H1 (cell line): ENCODE measurements around the gene PDXDC1. TPM values are rescaled to one million over a fixed set of nuclear protein-coding genes. Genes with fewer than 3 reads are reported as not detected.

Source experiments
- CTCF ChIA-PET: fragments of 300-600 bp; sonication (Branson Sonifier 250); formaldehyde crosslinking; loops from one replicate; lab custom pipeline; 2021; ENCODE audit not compliant: partially characterized antibody; lab: Charles Lee
- POLR2A ChIA-PET: fragments of 300-600 bp; sonication (Branson Sonifier 250); formaldehyde crosslinking; loops from one replicate; lab custom pipeline; 2021; ENCODE audit warnings: inconsistent platforms; ENCODE audit not compliant: partially characterized antibody; lab: Charles Lee
- DNase-seq, 2 experiments: peaks; one replicate each; pipeline versions ENCODE4 v3.0.0 to v3.0.0-alpha.2; 2010 to 2022; ENCODE audit warnings: low spot score in 2 of 2, low read depth in 1 of 2, mixed read lengths in 1 of 2
- FAIRE-seq: peaks from 2 replicates; lab custom pipeline; 2011; peaks lifted over from hg19 to GRCh38; lab: Jason Lieb, UNC
- H2AFZ ChIP-seq: 2 replicates; pipeline ENCODE4 v1.8.1; 2012; ENCODE audit warnings: low read length, inconsistent platforms
- H2AK5ac ChIP-seq: 2 replicates; pipeline ENCODE4 v1.6.1; 2013; ENCODE audit warnings: low read depth, low read length
- H2BK120ac ChIP-seq: replicated peaks from 2 replicates; pipeline ENCODE3; 2013; ENCODE audit warnings: low read depth, low read length, inconsistent platforms
- H2BK12ac ChIP-seq: 2 replicates; pipeline ENCODE4 v1.6.1; 2013; ENCODE audit warnings: low read depth, low read length
- H2BK15ac ChIP-seq: 2 replicates; pipeline ENCODE4 v1.6.1; 2013; ENCODE audit warnings: low read length
- H2BK20ac ChIP-seq: 2 replicates; pipeline ENCODE4 v1.6.1; 2013; ENCODE audit warnings: low read length
- H2BK5ac ChIP-seq: 2 replicates; pipeline ENCODE4 v1.6.1; 2013; ENCODE audit warnings: low read depth, low read length
- H3K14ac ChIP-seq: 2 replicates; pipeline ENCODE4 v1.6.1; 2013; ENCODE audit warnings: inconsistent platforms; ENCODE audit not compliant: insufficient read length
- H3K18ac ChIP-seq: 2 replicates; pipeline ENCODE4 v1.6.1; 2013; ENCODE audit warnings: low read length; ENCODE audit errors: extremely low read depth
- H3K23ac ChIP-seq: 2 replicates; pipeline ENCODE4 v1.6.1; 2013; ENCODE audit warnings: inconsistent platforms; ENCODE audit not compliant: insufficient read length
- H3K23me2 ChIP-seq: 2 replicates; pipeline ENCODE4 v1.6.1; 2013; ENCODE audit warnings: low read depth, low read length
- H3K27ac ChIP-seq: 2 replicates; pipeline ENCODE4 v1.6.1; 2011; ENCODE audit warnings: low read depth, low read length, inconsistent platforms
- H3K27me3 ChIP-seq, 4 experiments: replicated peaks in 1 of 4; 1 replicate in 1 of 4; 2 replicates in 3 of 4; pipeline versions ENCODE4 v1.6.1 to v1.8.1; 2011 to 2013; ENCODE audit warnings: low read length in 3 of 4, mild to moderate bottlenecking in 3 of 4, inconsistent platforms in 2 of 4, mixed read lengths in 2 of 4, moderate library complexity in 1 of 4; ENCODE audit not compliant: control insufficient read depth in 3 of 4, insufficient read depth in 3 of 4; ENCODE audit errors: extremely low read depth in 1 of 4
- H3K36me3 ChIP-seq, 4 experiments: 2 replicates each; pipeline versions ENCODE4 v1.6.1 to v1.8.1; 2011 to 2013; ENCODE audit warnings: mild to moderate bottlenecking in 4 of 4, low read length in 3 of 4, moderate library complexity in 2 of 4, control low read depth in 1 of 4, inconsistent platforms in 1 of 4; ENCODE audit not compliant: insufficient read depth in 4 of 4, control insufficient read depth in 2 of 4
- H3K4ac ChIP-seq: replicated peaks from 2 replicates; pipeline ENCODE3; 2013; ENCODE audit warnings: low read length, low read depth, mixed read lengths, inconsistent platforms; ENCODE audit not compliant: insufficient read length
- H3K4me1 ChIP-seq, 4 experiments: replicated peaks in 1 of 4; 1 replicate in 1 of 4; 2 replicates in 3 of 4; pipeline versions ENCODE4 v1.6.1 to v1.8.1; 2011 to 2013; ENCODE audit warnings: low read length in 3 of 4, inconsistent platforms in 2 of 4, mixed read lengths in 1 of 4; ENCODE audit not compliant: insufficient read depth in 4 of 4, control insufficient read depth in 3 of 4
- H3K4me2 ChIP-seq, 2 experiments: 2 replicates each; pipeline versions ENCODE4 v1.6.1 to v1.8.1; 2011 to 2013; ENCODE audit warnings: low read depth in 2 of 2, low read length in 2 of 2, control low read depth in 1 of 2, inconsistent platforms in 1 of 2, mild to moderate bottlenecking in 1 of 2; ENCODE audit not compliant: insufficient read depth in 1 of 2
- H3K4me3 ChIP-seq, 4 experiments: fragments of 200-600, 300-600 bp in 1 of 4; sonication (generic), shearing (Covaris generic), sonication (Bioruptor Twin) in 1 of 4; 2 replicates each; pipeline versions ENCODE4 v1.5.1 to v1.8.1; 2011 to 2016; ENCODE audit warnings: low read length in 4 of 4, low read depth in 3 of 4, control low read depth in 2 of 4, inconsistent platforms in 2 of 4, mild to moderate bottlenecking in 2 of 4, mixed read lengths in 1 of 4, moderate library complexity in 1 of 4; ENCODE audit not compliant: insufficient read depth in 2 of 4; ENCODE audit errors: extremely low read depth in 1 of 4
- H3K56ac ChIP-seq: replicated peaks from 2 replicates; pipeline ENCODE3; 2013; ENCODE audit warnings: low read depth, mild to moderate bottlenecking, mixed read lengths, low read length, inconsistent platforms; ENCODE audit not compliant: insufficient read length
- H3K79me1 ChIP-seq: 2 replicates; pipeline ENCODE4 v1.6.1; 2013; ENCODE audit warnings: low read depth, low read length, control low read depth
- H3K79me2 ChIP-seq, 2 experiments: 2 replicates each; pipeline versions ENCODE4 v1.6.1 to v1.8.1; 2012 to 2013; ENCODE audit warnings: low read length in 2 of 2, mild to moderate bottlenecking in 2 of 2, inconsistent platforms in 1 of 2; ENCODE audit not compliant: insufficient read depth in 2 of 2, control insufficient read depth in 1 of 2
- H3K9ac ChIP-seq, 4 experiments: replicated peaks in 1 of 4; 1 replicate in 1 of 4; 2 replicates in 3 of 4; pipeline versions ENCODE4 v1.6.1 to v1.8.1; 2011 to 2013; ENCODE audit warnings: low read depth in 3 of 4, low read length in 3 of 4, control low read depth in 2 of 4, mild to moderate bottlenecking in 2 of 4, moderate library complexity in 2 of 4, inconsistent platforms in 1 of 4; ENCODE audit errors: extremely low read depth in 1 of 4
- H3K9me3 ChIP-seq, 2 experiments: 2 replicates each; pipeline versions ENCODE4 v1.6.1 to v1.8.1; 2012 to 2013; ENCODE audit warnings: mild to moderate bottlenecking in 2 of 2, moderate library complexity in 2 of 2, control low read depth in 1 of 2, inconsistent platforms in 1 of 2, low read depth in 1 of 2, low read length in 1 of 2, mixed read lengths in 1 of 2; ENCODE audit not compliant: insufficient read depth in 2 of 2
- H4K20me1 ChIP-seq, 2 experiments: replicated peaks in 1 of 2; 2 replicates each; pipeline versions ENCODE3 to v1.8.1; 2011 to 2013; ENCODE audit warnings: inconsistent platforms in 2 of 2, low read length in 2 of 2, mild to moderate bottlenecking in 1 of 2; ENCODE audit not compliant: insufficient read depth in 2 of 2, control insufficient read depth in 1 of 2
- H4K5ac ChIP-seq: 2 replicates; pipeline ENCODE4 v1.6.1; 2013; ENCODE audit warnings: low read length, low read depth, mixed read lengths, inconsistent platforms; ENCODE audit not compliant: insufficient read length
- H4K8ac ChIP-seq: 2 replicates; pipeline ENCODE4 v1.8.0; 2013; ENCODE audit warnings: mild to moderate bottlenecking, moderate library complexity, low read length, inconsistent platforms; ENCODE audit not compliant: insufficient read depth; ENCODE audit errors: extremely low read depth
- H4K91ac ChIP-seq: replicated peaks from 2 replicates; pipeline ENCODE3; 2013; ENCODE audit warnings: low read length, mixed read lengths, inconsistent platforms; ENCODE audit not compliant: insufficient read length
- ASH2L ChIP-seq: fragments of 200-600, 300-600 bp; sonication (generic); IDR thresholded peaks from one replicate; pipeline ENCODE4 v1.7.1; 2017; ENCODE audit warnings: low read length
- BACH1 ChIP-seq: IDR thresholded peaks from 2 replicates; pipeline ENCODE4 v1.6.1; 2012; ENCODE audit warnings: low read length, improper control_type of control experiment
- CREB1 ChIP-seq: IDR thresholded peaks from 2 replicates; pipeline ENCODE4 v1.6.1; 2012; ENCODE audit warnings: inconsistent platforms
- CTCF ChIP-seq, 3 experiments: IDR thresholded peaks; 1 replicate in 2 of 3; 2 replicates in 1 of 3; pipeline versions ENCODE4 v1.5.1 to v1.6.1; 2011; ENCODE audit warnings: low read length in 3 of 3, mild to moderate bottlenecking in 3 of 3, inconsistent platforms in 2 of 3, low read depth in 1 of 3, moderate library complexity in 1 of 3; ENCODE audit not compliant: insufficient read depth in 1 of 3; ENCODE audit errors: control extremely low read depth in 1 of 3
- NANOG ChIP-seq: IDR thresholded peaks from 2 replicates; pipeline ENCODE4 v1.6.1; 2011; ENCODE audit warnings: low read length, low read depth, mild to moderate bottlenecking, inconsistent platforms; ENCODE audit not compliant: insufficient read depth, poor library complexity, severe bottlenecking
- RAD21 ChIP-seq, 2 experiments: IDR thresholded peaks in 1 of 2; conservative IDR thresholded peaks in 1 of 2; 2 replicates each; pipeline ENCODE4 v1.6.1; 2011; ENCODE audit warnings: low read depth in 2 of 2, low read length in 2 of 2, improper control_type of control experiment in 1 of 2, inconsistent platforms in 1 of 2, mild to moderate bottlenecking in 1 of 2, moderate library complexity in 1 of 2
- SUZ12 ChIP-seq: fragments of 200-600 bp; sonication (generic); IDR thresholded peaks from 2 replicates; pipeline ENCODE4 v1.6.1; 2012; ENCODE audit warnings: mild to moderate bottlenecking, inconsistent platforms, low read length, moderate library complexity, mixed read lengths
- WGBS, 2 experiments: shearing (Covaris generic) in 1 of 2; methylation state at CpG; one replicate each; pipeline versions ENCODE4 v1.1.6 to v1.1.7; 2013 to 2015; ENCODE audit warnings: low lambda C conversion rate in 2 of 2, mixed read lengths in 2 of 2, inconsistent platforms in 1 of 2, low coverage in 1 of 2, missing lambda C conversion rate in 1 of 2; ENCODE audit not compliant: insufficient replicate concordance in 2 of 2, insufficient coverage in 1 of 2, insufficient read length in 1 of 2; ENCODE audit errors: extremely low coverage in 1 of 2, missing lambda C conversion rate in 1 of 2; 5-methylcytosine and 5-hydroxymethylcytosine counted together
- polyA plus RNA-seq, 7 experiments: library from polyadenylated mRNA; depleted of rRNA in 3 of 7; stranded (reverse) in 5 of 7; unstranded in 2 of 7; fragments of >200 nt in 5 of 7; fragments of 200-250 nt in 2 of 7; gene quantifications; 1 replicate in 5 of 7; 2 replicates in 1 of 7; 4 replicates in 1 of 7; pipeline versions ENCODE4 v1.2.1 to v1.2.3, GENCODE V29; 2011 to 2013; ENCODE audit warnings: missing spikeins in 2 of 7, mixed read lengths in 2 of 7
- total RNA-seq: library from RNA; stranded (reverse); fragmentation: NEBNext Ultra II Directional; extraction: Animal tissue kit (Norgen Biotek cat#: 25700); gene quantifications from 2 replicates; pipeline ENCODE4 v1.2.1, GENCODE V29; 2021

The PDXDC1 gene
- total and polyA plus RNA-seq, 2 of the 8 experiments (the other 6 are each of a cell fraction or from before 2014, with no cell fraction given) = 56.6 to 118 TPM

GRCh38 chr16:15055141-15056053 is 80.6 kb downstream of the PDXDC1 start:
- H2AFZ ChIP-seq = peak overlapping the region; percentile 28; the same call in 1 of the 2 replicates
- TF ChIP-seq NANOG = no peak
- TF ChIP-seq CREB1 = no peak
- peak in 1 of 2 experiments; percentile 6; a peak in 1 of 4 replicates for TF ChIP-seq RAD21 (IDR thresholded peaks at IDR 0.05 in 1 of 2, conservative IDR thresholded peaks at IDR 0.05 in 1 of 2; ENCODE audit: low read depth in 2 of 2, low read length in 2 of 2)
- TF ChIP-seq BACH1 = no peak
- TF ChIP-seq SUZ12 = no peak
- TF ChIP-seq CTCF (IDR thresholded peaks at IDR 0.05; ENCODE audit: control extremely low read depth in 1 of 3, insufficient read depth in 1 of 3, low read depth in 1 of 3, low read length in 3 of 3) = 0 out of 4 replicates have a peak, but pooled peaks of 1 of the 3 experiments have one; percentile 3
- TF ChIP-seq ASH2L = peak; percentile 69

More at GRCh38 chr16:15055141-15056053, 80.6 kb downstream of the PDXDC1 start:
- Histone ChIP-seq H4K20me1 (peaks cover 0 to 5% of the 10 kb centered on the region in 2 experiments), H2BK5ac (no peak overlapping the region), H2AK5ac (no peak overlapping the region), H3K4me1 (peaks cover 0 to 2% (median 0%) of the 10 kb centered on the region in 4 experiments; a peak in 2 of 7 replicates), H4K5ac (peak overlapping the region; percentile 51), H3K79me2 (peaks cover 0 to 19% of the 10 kb centered on the region in 2 experiments; a peak in 3 of 4 replicates), H4K8ac (peak overlapping the region; percentile 69; the same call in 1 of the 2 replicates), H3K4ac (no peak overlapping the region), H3K9me3 (no peaks in the 10 kb centered on the region), H3K27ac (no peak overlapping the region), H3K56ac (no peak overlapping the region), H2BK120ac (no peak overlapping the region), H3K4me2 (peak overlapping the region; percentile 66 to 78), H3K18ac (no peak overlapping the region; the same call in 1 of the 2 replicates), H3K79me1 (0 out of 2 replicates have a peak, but pooled peaks cover 7% of the 10 kb centered on the region), H3K27me3 (no peaks in the 10 kb centered on the region; a peak in 1 of 7 replicates), H3K14ac (no peak overlapping the region), H4K91ac (no peak overlapping the region), H3K36me3 (peaks cover 0 to 18% (median 11%) of the 10 kb centered on the region in 4 experiments), H2BK15ac (no peak overlapping the region), H2BK12ac (no peak overlapping the region), H2BK20ac (no peak overlapping the region), H3K4me3 (peak overlapping the region; percentile 63 to 94 (median 83)), H3K9ac (peak overlapping the region in 3 of 4 experiments; percentile 29 to 45 (median 36); a peak in 5 of 7 replicates), H3K23me2 (no peaks in the 10 kb centered on the region; the same call in 1 of the 2 replicates), H3K23ac (no peak overlapping the region)
- ChIA-PET POLR2A (interaction anchor here (1.2 to 1.7 kb wide), 2 partner anchors 14 to 38 kb away, joined by 3 to 10 read pairs; partner anchors contain the start of gene RRN3), CTCF (interaction anchor here (1.0 kb wide), 1 partner anchor 17 kb away, joined by 3 read pairs; no protein-coding TSS in a partner anchor)
- no peak for FAIRE-seq
- 13% methylated on average over 34 of the region's 81 CpGs; no CpG with 5 or more reads in 1 of the 2 experiments for WGBS, 2 experiments
- DNase-seq = peak in 1 of 2 experiments; percentile 85
